Omental fat pad (tissue), 4 donors: ENCODE measurements around the gene MAGI2. TPM values are rescaled to one million over a fixed set of nuclear protein-coding genes. Genes with fewer than 3 reads are reported as not detected.

Source experiments
- ATAC-seq: fragments of 150-250 bp; one replicate; pipeline ENCODE4 v1.9.1; 2016; ENCODE audit warnings: mild to moderate bottlenecking, moderate library complexity; ENCODE audit not compliant: low FRiP score
- DNase-seq: peaks from one replicate; pipeline ENCODE4 v3.0.0-alpha.2; 2019; ENCODE audit warnings: low spot score
- CTCF ChIP-seq, 3 donors: fragments of 450-650 bp; IDR thresholded peaks; one replicate each; pipeline ENCODE4 v1.5.1; 2016 to 2017; ENCODE audit warnings: antibody characterized with exemption in 3 of 3, mild to moderate bottlenecking in 3 of 3, moderate library complexity in 2 of 3
- total RNA-seq, 4 donors: library from RNA; depleted of rRNA; stranded (reverse); fragments of >200 nt; gene quantifications; one replicate each; pipeline ENCODE4 v1.1.0, GENCODE V29; 2016

The MAGI2 gene
- total RNA-seq, 4 donors from 2014 or later = 9.3 to 20.6 (median 13.2) TPM

GRCh38 chr7:78742694-78743093 is 710.8 kb downstream of the MAGI2 start:
- TF ChIP-seq CTCF (IDR thresholded peaks at IDR 0.05) = no peak
- DNase-seq (no peak), ATAC-seq (no peak)

GRCh38 chr7:78736548-78736947 is 716.9 kb downstream of the MAGI2 start:
- DNase-seq (no peak), ATAC-seq (no peak)
- no peak for TF ChIP-seq CTCF (IDR thresholded peaks at IDR 0.05)

- ATAC-seq = no peak
Observed at GRCh38 chr7:78734626-78735025, 718.8 kb downstream of the MAGI2 start.

GRCh38 chr7:78720066-78720465 is 733.4 kb downstream of the MAGI2 start:
- TF ChIP-seq CTCF (IDR thresholded peaks at IDR 0.05) = no peak
- DNase-seq (no peak), ATAC-seq (no peak)

More at GRCh38 chr7:78734626-78735025, 718.8 kb downstream of the MAGI2 start:
- no peak for TF ChIP-seq CTCF (IDR thresholded peaks at IDR 0.05)
- no peak for DNase-seq

- no peak for DNase-seq
- no peak for TF ChIP-seq CTCF (IDR thresholded peaks at IDR 0.05)
- no peak for ATAC-seq
Observed at GRCh38 chr7:78718212-78718611, 735.3 kb downstream of the MAGI2 start.

- DNase-seq (no peak), ATAC-seq (no peak)
- TF ChIP-seq CTCF (IDR thresholded peaks at IDR 0.05) = no peak
Observed at GRCh38 chr7:78716876-78717275, 736.6 kb downstream of the MAGI2 start.

GRCh38 chr7:78714356-78714755 is 739.1 kb downstream of the MAGI2 start:
- TF ChIP-seq CTCF (IDR thresholded peaks at IDR 0.05) = no peak
- ATAC-seq (no peak), DNase-seq (no peak)
